Tracheal epithelial cell (primary cell): ENCODE data around the gene CYP3A7. TPM values are rescaled to one million over a fixed set of nuclear protein-coding genes. Genes with fewer than 3 reads are reported as not detected.

Experiments used
- total RNA-seq: library from RNA; depleted of rRNA; stranded (reverse); fragments of >200 nt; gene quantifications from 2 replicates; pipeline ENCODE4 v1.2.1, GENCODE V29; 2014

Gene CYP3A7
- total RNA-seq, result not detected in 2 replicates

DNA sequence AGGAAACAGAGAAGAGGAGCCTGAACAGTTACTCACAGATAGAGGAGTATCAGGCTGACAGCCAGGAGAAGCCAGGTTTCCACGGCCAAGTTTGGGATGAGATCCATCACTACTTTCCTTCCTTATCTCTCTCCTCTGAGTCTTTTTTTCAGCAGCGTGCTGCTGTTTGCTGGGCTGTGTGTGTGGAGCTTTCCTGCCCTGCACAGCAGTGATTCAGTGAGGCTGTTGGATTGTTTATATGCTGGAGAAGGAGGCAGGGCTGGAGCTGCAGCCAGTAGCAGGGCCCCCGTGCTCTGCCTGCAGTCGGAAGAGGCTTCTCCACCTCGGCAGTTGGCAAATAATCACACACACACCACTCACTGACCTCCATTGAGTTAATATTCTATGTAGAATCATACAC is at the start of gene CYP3A7:
CYP3A7 (minus strand) TSS at position 210 of the 400 bp plus-strand sequence; CDS start at position 107, 103 bp downstream.

DNA sequence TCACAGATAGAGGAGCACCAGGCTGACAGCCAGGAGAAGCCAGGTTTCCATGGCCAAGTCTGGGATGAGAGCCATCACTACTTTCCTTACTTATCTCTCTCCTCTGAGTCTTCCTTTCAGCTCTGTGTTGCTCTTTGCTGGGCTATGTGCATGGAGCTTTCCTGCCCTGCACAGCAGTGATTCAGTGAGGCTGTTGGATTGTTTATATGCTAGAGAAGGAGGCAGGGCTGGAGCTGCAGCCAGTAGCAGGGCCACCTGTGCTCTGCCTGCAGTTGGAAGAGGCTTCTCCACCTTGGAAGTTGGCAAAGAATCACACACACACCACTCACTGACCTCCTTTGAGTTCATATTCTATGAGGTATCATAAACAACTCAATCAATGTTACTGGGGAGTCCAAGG is 49.0 kb upstream of the CYP3A7 start, which contains the start of gene CYP3A4:
CYP3A4 (minus strand) TSS at position 178 of the 400 bp plus-strand sequence; CDS start at position 75, 103 bp downstream.

DNA sequence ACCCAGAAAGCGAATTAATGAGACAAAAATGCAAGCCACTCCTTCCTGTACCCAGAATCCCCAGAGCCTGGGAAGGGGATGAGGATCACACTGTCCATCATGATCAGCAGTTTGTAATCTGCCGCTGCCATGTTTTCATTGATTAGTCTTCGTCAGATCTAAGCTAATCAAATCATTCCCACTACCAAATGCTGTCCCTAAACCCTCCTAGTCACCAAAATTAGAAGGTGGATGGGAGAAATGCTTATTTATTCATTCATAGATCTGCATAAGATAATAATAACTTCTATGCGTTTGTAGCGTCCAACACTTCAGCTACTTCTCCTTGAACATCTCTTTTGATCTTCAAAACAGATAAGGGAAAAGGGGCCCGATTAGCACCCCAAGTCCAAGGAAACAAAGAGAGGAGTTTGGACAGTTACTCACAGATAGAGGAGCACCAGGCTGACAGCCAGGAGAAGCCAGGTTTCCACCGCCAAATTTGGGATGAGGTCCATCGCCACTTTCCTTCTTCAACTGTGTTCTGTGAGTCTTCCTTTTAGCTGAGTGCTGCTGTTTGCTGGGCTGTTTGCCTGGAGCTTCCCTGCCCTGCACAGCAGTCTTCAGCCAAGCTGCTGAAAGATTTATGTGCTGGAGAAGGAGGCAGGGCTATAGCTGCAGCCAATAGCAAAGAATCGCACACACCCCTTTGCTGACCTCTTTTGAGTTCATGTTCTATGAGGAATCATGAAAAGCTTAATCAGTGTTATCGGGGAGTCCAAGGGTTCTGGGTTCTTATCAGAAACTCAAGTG is 55.4 kb downstream of the CYP3A7 start, which contains the start of gene CYP3A5:
CYP3A5 (minus strand) TSS at position 597 of the 792 bp plus-strand sequence; CDS start at position 497, 100 bp downstream.

Other genes with a start within 250 kb of the CYP3A7 start
- gene ZNF394, start 234.9 kb downstream of the CYP3A7 start, total RNA-seq, result 24.1 and 30.1 TPM in 2 replicates
- 7.0 and 7.9 TPM in 2 replicates for gene ZKSCAN5, start 230.5 kb downstream of the CYP3A7 start, total RNA-seq
- 5.8 and 8.7 TPM in 2 replicates for gene FAM200A, start 183.1 kb downstream of the CYP3A7 start, total RNA-seq
- 30.6 and 52.9 TPM in 2 replicates for gene ZNF655, start 176.6 kb downstream of the CYP3A7 start, total RNA-seq
- 0.64 and 2.2 TPM in 2 replicates for gene TMEM225B, start 136.9 kb downstream of the CYP3A7 start, total RNA-seq
- 8.2 and 8.3 TPM in 2 replicates for gene ZSCAN25, start 118.2 kb downstream of the CYP3A7 start, total RNA-seq
- 2.2 and 2.8 TPM in 2 replicates for gene CYP3A5, start 55.2 kb downstream of the CYP3A7 start, total RNA-seq
- under 0.01 and 0.21 TPM in 2 replicates for gene CYP3A4, start 49.0 kb upstream of the CYP3A7 start, total RNA-seq
- gene CYP3A43, start 92.8 kb upstream of the CYP3A7 start, total RNA-seq, result not detected in 2 replicates
- gene OR2AE1, start 141.8 kb upstream of the CYP3A7 start, total RNA-seq, result not detected in 2 replicates
- 21.4 and 40.1 TPM in 2 replicates for gene TRIM4, start 184.3 kb upstream of the CYP3A7 start, total RNA-seq
- 0.24 and 0.64 TPM in 2 replicates for gene GJC3, start 194.4 kb upstream of the CYP3A7 start, total RNA-seq
- 0.21 and 0.48 TPM in 2 replicates for gene AZGP1, start 240.8 kb upstream of the CYP3A7 start, total RNA-seq